ENCODE data around the gene FAM168A. TPM values are rescaled to one million over a fixed set of nuclear protein-coding genes. Genes with fewer than 3 reads are reported as not detected.

Gene FAM168A
- total and polyA plus RNA-seq, 4 donors: 4.8 to 14.6 (median 9.1) TPM

DNA sequence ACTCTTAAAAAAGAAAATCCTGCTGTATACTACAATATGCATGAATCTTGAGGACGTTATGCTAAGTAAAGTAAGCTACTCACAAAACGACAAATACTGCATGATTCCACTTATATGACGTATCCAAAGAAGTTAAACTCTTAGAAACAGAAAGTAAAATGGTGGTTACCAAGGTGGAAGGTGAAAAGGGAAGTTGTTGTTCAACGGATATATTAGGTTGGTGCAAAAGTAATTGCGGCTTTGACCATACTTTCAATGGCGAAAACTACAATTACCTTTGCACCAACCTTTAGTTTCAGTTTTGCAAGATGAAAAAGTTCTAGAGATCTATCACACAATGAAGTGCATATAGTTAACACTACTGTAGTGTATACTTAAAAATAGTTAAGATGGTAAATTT lies 101.8 kb downstream of the FAM168A start:
- Histone ChIP-seq H3K36me3 (ENCODE audit: control insufficient read depth in 4 of 4, insufficient read depth in 3 of 4, low read depth in 1 of 4, low read length in 3 of 4) (no peaks in the 10 kb centered on the region), H3K27me3 (ENCODE audit: control insufficient read depth in 4 of 4, insufficient read depth in 4 of 4, low read length in 3 of 4) (no peaks in the 10 kb centered on the region), H3K4me1 (ENCODE audit: control insufficient read depth in 4 of 4, insufficient read depth in 4 of 4, low read length in 3 of 4) (peaks cover 3 to 14% (median 12%) of the 10 kb centered on the region in 4 donors), H3K9ac (ENCODE audit: low read depth in 1 of 2, low read length in 2 of 2) (no peak overlapping the region), H3K9me3 (ENCODE audit: control insufficient read depth in 4 of 4, low read length in 3 of 4) (no peaks in the 10 kb centered on the region), H3K4me3 (ENCODE audit: low read depth in 1 of 3, low read length in 3 of 3) (no peak overlapping the region), H3K27ac (ENCODE audit: low read depth in 1 of 2, low read length in 2 of 2) (no peak overlapping the region)
- TF ChIP-seq RAD21 (IDR thresholded peaks at IDR 0.05) (no peak), NR2F2 (IDR thresholded peaks at IDR 0.05) (no peak), GABPA (IDR thresholded peaks at IDR 0.05 in 1 of 2, conservative IDR thresholded peaks at IDR 0.05 in 1 of 2) (no peak), RXRA (IDR thresholded peaks at IDR 0.05) (no peak), HNF4A (conservative IDR thresholded peaks at IDR 0.05) (no peak)
- TF ChIP-seq, protein P1, sequence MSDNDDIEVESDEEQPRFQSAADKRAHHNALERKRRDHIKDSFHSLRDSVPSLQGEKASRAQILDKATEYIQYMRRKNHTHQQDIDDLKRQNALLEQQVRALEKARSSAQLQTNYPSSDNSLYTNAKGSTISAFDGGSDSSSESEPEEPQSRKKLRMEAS (IDR thresholded peaks at IDR 0.05): no peak
- TF ChIP-seq, protein P2, sequence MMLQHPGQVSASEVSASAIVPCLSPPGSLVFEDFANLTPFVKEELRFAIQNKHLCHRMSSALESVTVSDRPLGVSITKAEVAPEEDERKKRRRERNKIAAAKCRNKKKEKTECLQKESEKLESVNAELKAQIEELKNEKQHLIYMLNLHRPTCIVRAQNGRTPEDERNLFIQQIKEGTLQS (IDR thresholded peaks at IDR 0.05): no peak
- TF ChIP-seq, protein P3, sequence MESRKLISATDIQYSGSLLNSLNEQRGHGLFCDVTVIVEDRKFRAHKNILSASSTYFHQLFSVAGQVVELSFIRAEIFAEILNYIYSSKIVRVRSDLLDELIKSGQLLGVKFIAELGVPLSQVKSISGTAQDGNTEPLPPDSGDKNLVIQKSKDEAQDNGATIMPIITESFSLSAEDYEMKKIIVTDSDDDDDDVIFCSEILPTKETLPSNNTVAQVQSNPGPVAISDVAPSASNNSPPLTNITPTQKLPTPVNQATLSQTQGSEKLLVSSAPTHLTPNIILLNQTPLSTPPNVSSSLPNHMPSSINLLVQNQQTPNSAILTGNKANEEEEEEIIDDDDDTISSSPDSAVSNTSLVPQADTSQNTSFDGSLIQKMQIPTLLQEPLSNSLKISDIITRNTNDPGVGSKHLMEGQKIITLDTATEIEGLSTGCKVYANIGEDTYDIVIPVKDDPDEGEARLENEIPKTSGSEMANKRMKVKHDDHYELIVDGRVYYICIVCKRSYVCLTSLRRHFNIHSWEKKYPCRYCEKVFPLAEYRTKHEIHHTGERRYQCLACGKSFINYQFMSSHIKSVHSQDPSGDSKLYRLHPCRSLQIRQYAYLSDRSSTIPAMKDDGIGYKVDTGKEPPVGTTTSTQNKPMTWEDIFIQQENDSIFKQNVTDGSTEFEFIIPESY (IDR thresholded peaks at IDR 0.05): no peak
- WGBS: 95% methylated on average over 6 of the region's 6 CpGs
- DNase-seq (ENCODE audit: low spot score): no peak

DNA sequence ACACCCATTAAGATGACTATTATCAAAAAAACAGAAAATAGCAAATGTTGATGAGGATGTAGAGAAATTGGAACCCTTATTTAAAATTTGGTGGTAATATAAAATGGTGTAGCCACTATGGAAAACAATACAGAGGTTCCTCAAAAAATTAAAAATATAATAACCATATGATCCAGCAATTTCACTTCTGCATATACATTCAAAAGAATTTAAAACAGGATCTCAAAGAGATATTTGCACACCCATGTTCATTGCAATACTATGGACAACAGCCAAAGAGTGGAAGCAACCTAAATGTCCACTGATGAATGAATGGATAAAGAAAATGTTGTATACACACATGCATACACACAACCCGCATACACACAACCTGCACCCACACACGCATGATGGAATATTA lies 102.2 kb downstream of the FAM168A start:
- no peak for DNase-seq (ENCODE audit: low spot score)
- 95% methylated on average over 2 of the region's 2 CpGs for WGBS
- Histone ChIP-seq H3K36me3 (ENCODE audit: control insufficient read depth in 4 of 4, insufficient read depth in 3 of 4, low read depth in 1 of 4, low read length in 3 of 4) (no peaks in the 10 kb centered on the region), H3K4me3 (ENCODE audit: low read depth in 1 of 3, low read length in 3 of 3) (no peak overlapping the region), H3K9me3 (ENCODE audit: control insufficient read depth in 4 of 4, low read length in 3 of 4) (no peaks in the 10 kb centered on the region), H3K4me1 (ENCODE audit: control insufficient read depth in 4 of 4, insufficient read depth in 4 of 4, low read length in 3 of 4) (peaks cover 3 to 14% (median 12%) of the 10 kb centered on the region in 4 donors), H3K9ac (ENCODE audit: low read depth in 1 of 2, low read length in 2 of 2) (no peak overlapping the region), H3K27ac (ENCODE audit: low read depth in 1 of 2, low read length in 2 of 2) (no peak overlapping the region), H3K27me3 (ENCODE audit: control insufficient read depth in 4 of 4, insufficient read depth in 4 of 4, low read length in 3 of 4) (no peaks in the 10 kb centered on the region)
- TF ChIP-seq, protein P2 (IDR thresholded peaks at IDR 0.05): no peak
- TF ChIP-seq YY1 (IDR thresholded peaks at IDR 0.05): no peak
- TF ChIP-seq, protein P1 (IDR thresholded peaks at IDR 0.05): no peak
- TF ChIP-seq HNF4A (conservative IDR thresholded peaks at IDR 0.05): no peak
- no peak for TF ChIP-seq JUND (IDR thresholded peaks at IDR 0.05)
- TF ChIP-seq NR2F2 (IDR thresholded peaks at IDR 0.05): no peak
- TF ChIP-seq SP1 (IDR thresholded peaks at IDR 0.05): no peak
- no peak for TF ChIP-seq RXRA (IDR thresholded peaks at IDR 0.05)
- TF ChIP-seq FOXA1 (IDR thresholded peaks at IDR 0.05): no peak
- TF ChIP-seq, protein P4, sequence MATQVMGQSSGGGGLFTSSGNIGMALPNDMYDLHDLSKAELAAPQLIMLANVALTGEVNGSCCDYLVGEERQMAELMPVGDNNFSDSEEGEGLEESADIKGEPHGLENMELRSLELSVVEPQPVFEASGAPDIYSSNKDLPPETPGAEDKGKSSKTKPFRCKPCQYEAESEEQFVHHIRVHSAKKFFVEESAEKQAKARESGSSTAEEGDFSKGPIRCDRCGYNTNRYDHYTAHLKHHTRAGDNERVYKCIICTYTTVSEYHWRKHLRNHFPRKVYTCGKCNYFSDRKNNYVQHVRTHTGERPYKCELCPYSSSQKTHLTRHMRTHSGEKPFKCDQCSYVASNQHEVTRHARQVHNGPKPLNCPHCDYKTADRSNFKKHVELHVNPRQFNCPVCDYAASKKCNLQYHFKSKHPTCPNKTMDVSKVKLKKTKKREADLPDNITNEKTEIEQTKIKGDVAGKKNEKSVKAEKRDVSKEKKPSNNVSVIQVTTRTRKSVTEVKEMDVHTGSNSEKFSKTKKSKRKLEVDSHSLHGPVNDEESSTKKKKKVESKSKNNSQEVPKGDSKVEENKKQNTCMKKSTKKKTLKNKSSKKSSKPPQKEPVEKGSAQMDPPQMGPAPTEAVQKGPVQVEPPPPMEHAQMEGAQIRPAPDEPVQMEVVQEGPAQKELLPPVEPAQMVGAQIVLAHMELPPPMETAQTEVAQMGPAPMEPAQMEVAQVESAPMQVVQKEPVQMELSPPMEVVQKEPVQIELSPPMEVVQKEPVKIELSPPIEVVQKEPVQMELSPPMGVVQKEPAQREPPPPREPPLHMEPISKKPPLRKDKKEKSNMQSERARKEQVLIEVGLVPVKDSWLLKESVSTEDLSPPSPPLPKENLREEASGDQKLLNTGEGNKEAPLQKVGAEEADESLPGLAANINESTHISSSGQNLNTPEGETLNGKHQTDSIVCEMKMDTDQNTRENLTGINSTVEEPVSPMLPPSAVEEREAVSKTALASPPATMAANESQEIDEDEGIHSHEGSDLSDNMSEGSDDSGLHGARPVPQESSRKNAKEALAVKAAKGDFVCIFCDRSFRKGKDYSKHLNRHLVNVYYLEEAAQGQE (IDR thresholded peaks at IDR 0.05): no peak
- no peak for TF ChIP-seq GABPA (IDR thresholded peaks at IDR 0.05 in 1 of 2, conservative IDR thresholded peaks at IDR 0.05 in 1 of 2)
- TF ChIP-seq HNF4G (IDR thresholded peaks at IDR 0.05): no peak
- TF ChIP-seq, protein P5, sequence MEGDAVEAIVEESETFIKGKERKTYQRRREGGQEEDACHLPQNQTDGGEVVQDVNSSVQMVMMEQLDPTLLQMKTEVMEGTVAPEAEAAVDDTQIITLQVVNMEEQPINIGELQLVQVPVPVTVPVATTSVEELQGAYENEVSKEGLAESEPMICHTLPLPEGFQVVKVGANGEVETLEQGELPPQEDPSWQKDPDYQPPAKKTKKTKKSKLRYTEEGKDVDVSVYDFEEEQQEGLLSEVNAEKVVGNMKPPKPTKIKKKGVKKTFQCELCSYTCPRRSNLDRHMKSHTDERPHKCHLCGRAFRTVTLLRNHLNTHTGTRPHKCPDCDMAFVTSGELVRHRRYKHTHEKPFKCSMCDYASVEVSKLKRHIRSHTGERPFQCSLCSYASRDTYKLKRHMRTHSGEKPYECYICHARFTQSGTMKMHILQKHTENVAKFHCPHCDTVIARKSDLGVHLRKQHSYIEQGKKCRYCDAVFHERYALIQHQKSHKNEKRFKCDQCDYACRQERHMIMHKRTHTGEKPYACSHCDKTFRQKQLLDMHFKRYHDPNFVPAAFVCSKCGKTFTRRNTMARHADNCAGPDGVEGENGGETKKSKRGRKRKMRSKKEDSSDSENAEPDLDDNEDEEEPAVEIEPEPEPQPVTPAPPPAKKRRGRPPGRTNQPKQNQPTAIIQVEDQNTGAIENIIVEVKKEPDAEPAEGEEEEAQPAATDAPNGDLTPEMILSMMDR (IDR thresholded peaks at IDR 0.05; ENCODE audit: low read depth, low read length, missing input control): no peak
- TF ChIP-seq RAD21 (IDR thresholded peaks at IDR 0.05): no peak

Data from liver (tissue), 9 donors.